Prostate gland (tissue), 2 donors: ENCODE results near the gene MEGF8. TPM values are rescaled to one million over a fixed set of nuclear protein-coding genes. Genes with fewer than 3 reads are reported as not detected.

Experiments
- DNase-seq: peaks from one replicate; pipeline ENCODE4 v3.0.0-alpha.2; 2019; ENCODE audit warnings: low spot score
- H3K27ac ChIP-seq, 2 donors: fragments of 200-600 bp; sonication (generic); 2 replicates each; pipeline ENCODE4 v1.5.1; 2017 to 2019
- H3K27me3 ChIP-seq: fragments of 200-600 bp; sonication (generic); replicated peaks from 2 replicates; pipeline ENCODE4 v1.5.1; 2019; ENCODE audit not compliant: insufficient read depth
- H3K36me3 ChIP-seq, 2 donors: fragments of 200-600 bp; sonication (generic); 1 replicate in 1 of 2; 2 replicates in 1 of 2; pipeline versions ENCODE4 v1.5.1 to v1.8.1; 2017 to 2019
- H3K4me1 ChIP-seq: fragments of 200-600 bp; sonication (generic); replicated peaks from 2 replicates; pipeline ENCODE4 v1.5.1; 2019
- H3K4me3 ChIP-seq, 2 donors: fragments of 200-600 bp; sonication (generic); 2 replicates each; pipeline ENCODE4 v1.5.1; 2017 to 2019
- H3K9me3 ChIP-seq: fragments of 200-600 bp; sonication (generic); 2 replicates; pipeline ENCODE4 v1.5.1; 2017
- CTCF ChIP-seq, 4 experiments: fragments of 200-600 bp in 2 of 4; fragments of 450-650 bp in 2 of 4; sonication (generic) in 2 of 4; IDR thresholded peaks; 1 replicate in 3 of 4; 2 replicates in 1 of 4; pipeline ENCODE4 v1.5.1; 2016 to 2019; ENCODE audit warnings: antibody characterized with exemption in 4 of 4, mild to moderate bottlenecking in 2 of 4, moderate library complexity in 2 of 4
- POLR2A ChIP-seq: fragments of 450-650 bp; IDR thresholded peaks from one replicate; pipeline ENCODE4 v1.6.1; 2016; ENCODE audit warnings: antibody characterized with exemption, mild to moderate bottlenecking
- POLR2AphosphoS5 ChIP-seq: sonication (generic); formaldehyde crosslinking; IDR thresholded peaks from one replicate; pipeline ENCODE4 v1.6.1; 2017; ENCODE audit warnings: antibody characterized with exemption
- WGBS: methylation state at CpG from one replicate; pipeline ENCODE4 v1.1.5; 2018; 5-methylcytosine and 5-hydroxymethylcytosine counted together
- intact Hi-C: fragments of 100-400 bp; cut with DNase I; formaldehyde crosslinking; loops from one replicate; pipeline ENCODE4 v1.14.2; 2022
- total RNA-seq, 2 donors: library from RNA; depleted of rRNA; stranded (reverse); fragments of >200 nt; gene quantifications; one replicate each; pipeline ENCODE4 v1.1.0, GENCODE V29; 2016

The MEGF8 gene
- total RNA-seq, 2 donors from 2014 or later = 22.8 to 30.7 TPM

GRCh38 chr19:42355896-42356295 lies 30.5 kb downstream of the MEGF8 start:
- Histone ChIP-seq H3K4me3 (no peak overlapping the region), H3K9me3 (no peaks in the 10 kb centered on the region), H3K36me3 (peaks cover 0 to 5% of the 10 kb centered on the region in 2 donors), H3K4me1 (no peaks in the 10 kb centered on the region), H3K27ac (no peak overlapping the region), H3K27me3 (no peaks in the 10 kb centered on the region)
- no peak for DNase-seq
- TF ChIP-seq POLR2AphosphoS5 (no peak), CTCF (IDR thresholded peaks at IDR 0.05) (no peak), POLR2A (no peak)
- 81% methylated on average over 6 of the region's 12 CpGs for WGBS
- intact Hi-C loops = no loop called here

GRCh38 chr19:42356686-42357085 lies 31.3 kb downstream of the MEGF8 start:
- Histone ChIP-seq H3K27ac (no peak overlapping the region), H3K36me3 (peaks cover 0 to 5% of the 10 kb centered on the region in 2 donors), H3K4me3 (no peak overlapping the region), H3K4me1 (no peaks in the 10 kb centered on the region), H3K27me3 (no peaks in the 10 kb centered on the region), H3K9me3 (no peaks in the 10 kb centered on the region)
- intact Hi-C loops = no loop called here
- no peak for DNase-seq
- WGBS = 96% methylated on average over 15 of the region's 15 CpGs
- TF ChIP-seq POLR2AphosphoS5 = no peak
- TF ChIP-seq CTCF (IDR thresholded peaks at IDR 0.05) = no peak
- no peak for TF ChIP-seq POLR2A

DNA sequence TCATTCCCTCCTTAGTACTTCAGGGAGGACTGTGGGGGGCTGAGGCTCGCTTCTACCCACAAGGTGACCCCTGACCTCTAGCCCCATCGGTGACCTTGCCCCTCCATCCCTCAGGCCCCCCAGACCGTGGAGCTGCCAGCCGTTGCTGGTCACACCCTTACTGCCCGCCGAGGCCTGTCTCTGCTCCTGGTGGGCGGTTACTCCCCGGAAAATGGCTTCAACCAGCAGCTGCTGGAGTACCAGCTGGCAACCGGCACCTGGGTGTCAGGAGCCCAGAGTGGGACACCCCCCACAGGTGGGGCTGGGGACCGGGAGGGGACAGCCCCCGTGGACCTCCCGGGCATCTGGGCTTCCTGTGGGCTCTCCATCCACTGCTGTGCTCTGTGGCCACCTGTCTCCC lies 31.9 kb downstream of the MEGF8 start:
- Histone ChIP-seq H3K4me1 (no peaks in the 10 kb centered on the region), H3K27me3 (no peaks in the 10 kb centered on the region), H3K27ac (no peak overlapping the region), H3K36me3 (peaks cover 0 to 5% of the 10 kb centered on the region in 2 donors), H3K9me3 (no peaks in the 10 kb centered on the region), H3K4me3 (no peak overlapping the region)
- 89% methylated on average over 12 of the region's 12 CpGs for WGBS
- DNase-seq = no peak
- intact Hi-C loops = no loop called here
- TF ChIP-seq POLR2AphosphoS5 (no peak), POLR2A (no peak), CTCF (IDR thresholded peaks at IDR 0.05) (no peak)

DNA sequence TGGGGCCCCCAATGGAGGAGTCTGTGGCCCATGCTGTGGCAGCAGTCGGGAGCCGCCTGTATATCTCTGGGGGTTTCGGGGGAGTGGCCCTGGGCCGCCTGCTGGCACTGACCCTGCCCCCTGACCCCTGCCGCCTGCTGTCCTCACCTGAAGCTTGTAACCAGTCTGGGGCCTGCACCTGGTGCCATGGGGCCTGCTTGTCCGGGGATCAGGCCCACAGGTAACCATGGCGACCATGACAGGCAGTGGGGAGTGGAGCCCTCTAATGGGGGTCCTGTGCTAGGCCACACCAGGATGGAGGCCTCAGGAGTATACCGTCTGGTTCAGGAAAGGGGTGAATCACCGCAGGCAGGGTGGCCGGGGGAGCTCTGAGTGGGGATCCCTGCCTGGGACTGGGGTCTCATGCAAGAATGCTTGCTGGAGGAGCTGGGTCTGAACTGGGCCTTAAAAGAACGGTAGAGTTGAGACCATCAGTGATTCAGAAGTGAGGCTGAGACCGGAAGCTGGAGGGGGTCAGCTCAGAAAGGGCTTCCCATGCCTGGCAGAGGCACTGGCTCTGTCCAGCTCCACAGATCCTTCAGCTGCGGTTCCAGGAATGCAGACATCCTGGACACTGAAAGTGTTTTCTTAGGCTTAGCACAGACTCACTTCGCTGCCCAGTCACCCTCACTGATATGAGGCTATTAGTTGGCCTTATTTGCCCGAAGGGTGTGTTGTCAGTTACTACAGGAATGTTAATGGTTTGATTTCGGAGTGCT lies 35.5 kb downstream of the MEGF8 start:
- peaks cover 0 to 5% of the 10 kb centered on the region in 2 donors for H3K36me3 ChIP-seq
- no peaks in the 10 kb centered on the region for H3K27me3 ChIP-seq
- no peak overlapping the region for H3K27ac ChIP-seq
- intact Hi-C loops = no loop called here
- no peaks in the 10 kb centered on the region for H3K4me1 ChIP-seq
- H3K9me3 ChIP-seq = no peaks in the 10 kb centered on the region
- TF ChIP-seq POLR2AphosphoS5 (no peak), POLR2A (no peak), CTCF (IDR thresholded peaks at IDR 0.05) (no peak)
- WGBS = 90% methylated on average over 12 of the region's 16 CpGs
- no peak for DNase-seq
- no peak overlapping the region for H3K4me3 ChIP-seq

- no peak overlapping the region for H3K27ac ChIP-seq
- H3K4me1 ChIP-seq = no peaks in the 10 kb centered on the region
- 95% methylated on average over 7 of the region's 7 CpGs for WGBS
- peaks cover 0 to 2% of the 10 kb centered on the region in 2 donors for H3K36me3 ChIP-seq
- no peaks in the 10 kb centered on the region for H3K27me3 ChIP-seq
- no peak for DNase-seq
- H3K4me3 ChIP-seq = no peak overlapping the region
- intact Hi-C loops = no loop called here
- H3K9me3 ChIP-seq = no peaks in the 10 kb centered on the region
- TF ChIP-seq POLR2AphosphoS5 = no peak
Observed at GRCh38 chr19:42361545-42361910, 36.1 kb downstream of the MEGF8 start.
